ENCODE measurements around the gene NAA80.

DNA sequence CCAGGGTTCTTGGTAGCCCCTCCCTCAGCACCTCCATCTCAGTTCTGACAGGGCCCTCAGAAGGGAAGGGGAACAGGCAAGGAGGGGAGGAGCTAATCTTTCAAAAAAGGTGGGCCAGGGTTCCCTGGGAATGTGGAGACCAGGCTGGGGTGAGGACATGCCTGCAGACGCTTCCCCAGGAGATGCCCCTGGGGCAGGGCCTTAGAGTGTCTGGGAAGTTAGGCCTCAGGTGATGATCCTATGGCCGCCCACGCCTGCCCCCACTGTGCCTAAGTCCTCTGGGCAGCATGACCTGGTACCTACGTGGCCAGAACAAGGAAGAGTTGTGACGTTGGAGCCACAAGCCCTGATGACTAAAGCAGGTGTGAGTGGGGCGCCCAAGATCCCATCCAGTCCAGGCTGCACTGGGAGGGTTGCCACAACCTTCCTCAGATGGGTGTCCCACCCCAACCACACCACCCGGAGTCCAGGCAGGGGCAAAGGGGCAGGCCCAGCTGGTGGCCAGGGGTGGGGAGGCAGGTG, 34.2 kb downstream of the NAA80 start:
- TF ChIP-seq CTCF (IDR thresholded peaks at IDR 0.05; ENCODE audit: poor library complexity, severe bottlenecking) (no peak), POLR2AphosphoS5 (IDR thresholded peaks at IDR 0.05) (peak; percentile 3), EZH2 (IDR thresholded peaks at IDR 0.05; ENCODE audit: borderline replicate concordance, insufficient read depth, low read length, poor library complexity, severe bottlenecking) (no peak), RAD21 (conservative IDR thresholded peaks at IDR 0.05) (no peak), REST (IDR thresholded peaks at IDR 0.05; ENCODE audit: borderline replicate concordance) (no peak), MXI1 (conservative IDR thresholded peaks at IDR 0.05; ENCODE audit: poor library complexity, severe bottlenecking) (no peak)

All from neural cell (in vitro differentiated cells).